Nephron (organoid): ENCODE results near the gene PPP2R2C.

ENCODE experiments used
- H3K27ac Mint-ChIP-seq, 3 experiments: 2 replicates each; pipeline ENCODE4 v1.8.0; 2020; ENCODE audit warnings: mixed read lengths in 3 of 3, mild to moderate bottlenecking in 2 of 3, moderate library complexity in 1 of 3
- H3K27me3 Mint-ChIP-seq: 2 replicates; pipeline ENCODE4 v1.8.0; 2021; ENCODE audit warnings: low read depth, mild to moderate bottlenecking, moderate library complexity, mixed read lengths
- H3K36me3 Mint-ChIP-seq: 2 replicates; pipeline ENCODE4 v1.8.0; 2020; ENCODE audit warnings: low read depth, mixed read lengths
- H3K4me1 Mint-ChIP-seq: 2 replicates; pipeline ENCODE4 v1.8.0; 2020; ENCODE audit warnings: mixed read lengths
- H3K4me3 Mint-ChIP-seq, 3 experiments: 2 replicates each; pipeline ENCODE4 v1.8.0; 2020; ENCODE audit warnings: mild to moderate bottlenecking in 3 of 3, mixed read lengths in 3 of 3, moderate library complexity in 2 of 3
- H3K9me3 Mint-ChIP-seq: 2 replicates; pipeline ENCODE4 v1.8.0; 2020; ENCODE audit warnings: mixed read lengths
- TF ChIP-seq, protein P1 (sequence below), 3 experiments: fragments of 200-600 bp; sonication (generic); IDR thresholded peaks; one replicate each; pipeline ENCODE4 v1.5.0; 2021; ENCODE audit warnings: antibody characterized with exemption in 3 of 3; ENCODE audit not compliant: unreplicated experiment in 3 of 3

The PPP2R2C gene

DNA sequence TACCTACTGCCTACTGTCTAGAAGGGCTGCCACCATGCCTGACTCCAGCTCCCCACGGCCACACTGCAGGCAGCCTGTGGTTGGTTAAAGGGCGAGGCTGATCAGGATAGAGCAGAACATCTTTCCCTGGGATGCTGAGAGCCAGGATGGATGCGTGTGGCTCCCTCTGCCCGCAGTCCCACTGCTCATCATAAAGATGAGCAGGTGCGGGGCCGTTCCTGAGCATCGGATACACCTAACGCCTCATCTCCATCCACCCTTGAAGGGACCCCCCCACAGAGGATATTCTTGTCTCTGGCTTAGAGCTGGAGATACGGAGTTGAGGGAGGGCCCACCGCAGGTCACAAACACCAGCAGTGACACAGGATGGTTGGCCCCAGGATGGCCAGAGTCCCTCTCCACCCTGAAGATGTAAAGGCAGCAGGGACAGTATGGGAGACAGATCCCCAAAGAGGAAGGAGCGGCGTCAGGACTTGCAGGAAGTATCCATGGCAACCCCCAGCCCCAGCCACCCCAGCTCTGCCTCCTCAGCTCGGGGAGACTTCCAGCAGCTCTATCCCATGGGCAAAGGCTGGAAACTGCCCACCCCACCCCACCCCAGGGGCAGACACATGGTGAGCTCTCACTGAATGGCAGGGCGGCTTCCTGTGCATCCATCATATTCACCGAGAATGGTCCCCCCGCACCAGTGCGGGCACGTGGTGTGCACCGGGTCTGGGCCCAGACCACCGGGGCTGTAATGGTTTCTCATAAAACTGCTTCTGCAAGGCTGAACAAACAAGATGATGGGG is 19.3 kb downstream of the PPP2R2C start:
- Mint-ChIP-seq H3K4me3 (no peak overlapping the region), H3K27ac (no peak overlapping the region), H3K4me1 (peaks cover under 1% of the 10 kb centered on the region), H3K36me3 (no peaks in the 10 kb centered on the region), H3K9me3 (no peaks in the 10 kb centered on the region), H3K27me3 (peaks cover 38% of the 10 kb centered on the region)
- TF ChIP-seq, protein P1, sequence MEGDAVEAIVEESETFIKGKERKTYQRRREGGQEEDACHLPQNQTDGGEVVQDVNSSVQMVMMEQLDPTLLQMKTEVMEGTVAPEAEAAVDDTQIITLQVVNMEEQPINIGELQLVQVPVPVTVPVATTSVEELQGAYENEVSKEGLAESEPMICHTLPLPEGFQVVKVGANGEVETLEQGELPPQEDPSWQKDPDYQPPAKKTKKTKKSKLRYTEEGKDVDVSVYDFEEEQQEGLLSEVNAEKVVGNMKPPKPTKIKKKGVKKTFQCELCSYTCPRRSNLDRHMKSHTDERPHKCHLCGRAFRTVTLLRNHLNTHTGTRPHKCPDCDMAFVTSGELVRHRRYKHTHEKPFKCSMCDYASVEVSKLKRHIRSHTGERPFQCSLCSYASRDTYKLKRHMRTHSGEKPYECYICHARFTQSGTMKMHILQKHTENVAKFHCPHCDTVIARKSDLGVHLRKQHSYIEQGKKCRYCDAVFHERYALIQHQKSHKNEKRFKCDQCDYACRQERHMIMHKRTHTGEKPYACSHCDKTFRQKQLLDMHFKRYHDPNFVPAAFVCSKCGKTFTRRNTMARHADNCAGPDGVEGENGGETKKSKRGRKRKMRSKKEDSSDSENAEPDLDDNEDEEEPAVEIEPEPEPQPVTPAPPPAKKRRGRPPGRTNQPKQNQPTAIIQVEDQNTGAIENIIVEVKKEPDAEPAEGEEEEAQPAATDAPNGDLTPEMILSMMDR (IDR thresholded peaks at IDR 0.05; ENCODE audit: unreplicated experiment in 3 of 3) = no peak

DNA sequence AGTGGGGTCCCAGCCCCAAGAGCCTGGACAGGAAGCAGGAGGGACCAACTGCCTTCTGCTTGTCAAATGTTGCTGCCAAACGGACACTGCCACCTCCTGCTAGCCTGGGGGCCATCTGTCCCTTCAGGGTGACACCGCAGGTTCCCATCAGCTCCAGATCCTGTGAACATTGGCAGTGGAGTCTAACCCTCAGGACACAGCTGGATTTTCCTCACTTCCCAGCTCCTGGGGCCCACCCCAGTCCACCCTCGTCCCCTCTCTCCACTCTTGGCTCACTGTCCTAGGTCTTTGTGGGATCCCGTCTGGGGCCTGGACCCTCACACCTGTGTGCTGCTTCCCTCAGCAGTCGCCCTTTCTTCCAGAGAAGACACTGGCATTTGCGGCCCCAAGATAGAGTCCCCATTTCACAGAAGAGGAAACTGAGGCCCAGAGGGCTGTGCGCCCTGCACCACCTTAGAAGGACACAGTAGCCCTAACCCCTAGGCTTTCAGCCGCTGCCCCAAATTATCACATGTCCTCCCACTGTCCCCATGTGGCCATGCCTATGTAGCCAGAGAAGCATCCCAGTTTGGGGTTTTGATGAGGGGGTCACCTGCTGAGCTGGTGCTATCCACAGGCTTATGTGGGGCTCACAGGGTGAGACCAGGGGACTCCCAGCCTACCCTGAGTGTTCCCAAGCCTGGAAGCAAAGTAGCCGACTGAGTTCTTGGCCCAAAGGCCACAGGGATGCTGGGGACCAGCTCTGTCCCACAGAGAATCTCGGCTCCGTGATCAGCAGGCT is 20.1 kb downstream of the PPP2R2C start:
- H3K9me3 Mint-ChIP-seq = no peaks in the 10 kb centered on the region
- no peak overlapping the region for H3K4me3 Mint-ChIP-seq
- TF ChIP-seq, protein P1 (IDR thresholded peaks at IDR 0.05; ENCODE audit: unreplicated experiment in 3 of 3) = no peak
- no peak overlapping the region for H3K27ac Mint-ChIP-seq
- peaks cover 8% of the 10 kb centered on the region for H3K4me1 Mint-ChIP-seq
- peaks cover 30% of the 10 kb centered on the region for H3K27me3 Mint-ChIP-seq
- no peaks in the 10 kb centered on the region for H3K36me3 Mint-ChIP-seq

DNA sequence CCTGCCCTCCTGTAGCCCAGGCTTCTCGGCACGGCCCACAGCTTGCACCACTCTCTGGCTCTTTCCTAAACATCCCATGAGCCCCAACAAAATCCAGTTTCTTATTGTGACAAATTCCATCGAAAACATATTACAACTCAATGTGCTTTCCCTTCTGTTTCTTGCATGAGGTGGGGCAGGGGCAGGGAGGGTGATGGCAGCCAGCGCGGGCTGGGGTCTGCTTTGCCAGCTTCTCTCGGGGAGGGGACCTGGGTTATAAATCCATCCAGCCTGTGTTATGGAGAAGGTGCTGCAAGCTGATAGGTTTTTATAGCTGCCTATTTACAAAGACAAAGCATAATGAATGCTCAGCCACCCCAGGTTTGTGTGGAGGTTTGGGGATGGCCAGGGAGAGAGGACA is 21.1 kb downstream of the PPP2R2C start:
- Mint-ChIP-seq H3K36me3 (no peaks in the 10 kb centered on the region), H3K9me3 (no peaks in the 10 kb centered on the region), H3K4me3 (no peak overlapping the region), H3K27me3 (peaks cover 26% of the 10 kb centered on the region), H3K4me1 (peaks cover 15% of the 10 kb centered on the region), H3K27ac (peak overlapping the region in 1 of 3 experiments; percentile 38)
- TF ChIP-seq, protein P1 (IDR thresholded peaks at IDR 0.05; ENCODE audit: unreplicated experiment in 3 of 3) = no peak

DNA sequence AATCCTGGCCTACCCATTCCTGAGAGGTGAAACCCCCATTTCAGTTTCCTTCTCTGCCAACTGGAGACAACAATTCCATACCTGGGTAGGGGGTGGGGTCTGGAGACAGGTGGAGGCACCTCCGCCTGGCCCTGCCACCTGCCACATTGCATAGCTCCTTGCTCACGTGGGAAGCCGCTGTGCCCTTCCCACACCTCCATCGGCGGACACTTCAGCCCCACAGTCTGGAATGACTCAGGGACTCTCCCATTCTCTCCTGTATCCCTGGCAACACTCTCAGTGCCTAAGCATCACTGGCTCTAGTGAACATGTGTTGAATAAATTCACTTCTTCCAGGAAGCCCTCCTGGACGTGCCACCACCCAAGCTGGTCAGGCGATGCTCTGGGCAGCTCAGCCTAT is 21.7 kb downstream of the PPP2R2C start:
- H3K27ac Mint-ChIP-seq = no peak overlapping the region
- H3K9me3 Mint-ChIP-seq = no peaks in the 10 kb centered on the region
- peaks cover 20% of the 10 kb centered on the region for H3K27me3 Mint-ChIP-seq
- TF ChIP-seq, protein P1 (IDR thresholded peaks at IDR 0.05; ENCODE audit: unreplicated experiment in 3 of 3) = no peak
- H3K36me3 Mint-ChIP-seq = no peaks in the 10 kb centered on the region
- H3K4me3 Mint-ChIP-seq = no peak overlapping the region
- H3K4me1 Mint-ChIP-seq = peaks cover 21% of the 10 kb centered on the region

DNA sequence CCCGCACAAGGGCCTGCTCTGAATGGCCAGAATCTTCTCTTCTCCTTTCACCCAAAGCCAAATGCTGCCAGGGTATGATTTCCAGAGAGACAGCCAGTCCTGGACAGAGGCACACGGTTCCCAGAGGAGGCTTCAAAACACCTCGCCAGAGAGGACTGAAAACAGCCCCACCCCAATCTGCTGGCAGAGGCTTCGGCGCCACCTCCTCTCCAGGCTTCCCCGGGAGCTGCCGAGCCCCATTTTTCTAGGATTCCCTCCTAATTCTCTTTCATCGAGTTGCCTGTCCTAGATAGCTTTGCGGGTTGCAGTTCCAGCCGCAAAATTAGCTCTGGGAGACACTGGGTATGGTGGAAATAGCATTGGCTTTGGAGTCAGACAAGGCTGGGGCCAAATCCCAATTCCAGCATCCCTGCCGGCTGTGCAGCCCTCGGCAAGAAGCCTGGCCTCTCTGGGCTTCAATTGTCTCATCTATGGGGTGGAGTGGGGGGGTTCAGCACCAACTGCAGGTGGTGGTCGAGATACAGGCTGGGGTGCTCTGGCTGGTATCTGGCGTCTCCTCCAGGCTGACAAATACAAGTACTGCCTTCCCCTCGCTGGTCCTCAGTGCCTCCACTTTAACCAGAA is 22.6 kb downstream of the PPP2R2C start:
- no peak overlapping the region for H3K4me3 Mint-ChIP-seq
- peaks cover 26% of the 10 kb centered on the region for H3K4me1 Mint-ChIP-seq
- TF ChIP-seq, protein P1 (IDR thresholded peaks at IDR 0.05; ENCODE audit: unreplicated experiment in 3 of 3) = no peak
- no peak overlapping the region for H3K27ac Mint-ChIP-seq
- no peaks in the 10 kb centered on the region for H3K36me3 Mint-ChIP-seq
- no peaks in the 10 kb centered on the region for H3K9me3 Mint-ChIP-seq
- H3K27me3 Mint-ChIP-seq = peaks cover 11% of the 10 kb centered on the region
